Lower leg skin (tissue), 4 donors: Measurements from ENCODE around the gene DUS2. TPM values are rescaled to one million over a fixed set of nuclear protein-coding genes. Genes with fewer than 3 reads are reported as not detected.
A peak's percentile ranks its signal among the peaks of the same experiment; 100 is the strongest.
"Not testable (repeated sequence)": the region's sequence is repeated elsewhere in the genome, so short reads cannot be mapped to it uniquely, and the experiment has no call there.

Source experiments
- DNase-seq, 2 donors: peaks; one replicate each; pipeline ENCODE4 v3.0.0-alpha.2; 2019; ENCODE audit warnings: low spot score in 2 of 2
- H3K4me3 ChIP-seq: fragments of 200-600 bp; sonication (generic); 2 replicates; pipeline ENCODE4 v1.5.1; 2017; ENCODE audit warnings: mild to moderate bottlenecking, low read depth; ENCODE audit not compliant: poor library complexity, severe bottlenecking
- CTCF ChIP-seq, 3 donors: fragments of 450-650 bp; IDR thresholded peaks; one replicate each; pipeline ENCODE4 v1.5.1; 2016; ENCODE audit warnings: antibody characterized with exemption in 3 of 3, mild to moderate bottlenecking in 3 of 3, moderate library complexity in 2 of 3
- POLR2A ChIP-seq, 2 donors: fragments of 450-650 bp; IDR thresholded peaks; one replicate each; pipeline ENCODE4 v1.6.1; 2016 to 2017; ENCODE audit warnings: antibody characterized with exemption in 2 of 2, mild to moderate bottlenecking in 1 of 2, moderate library complexity in 1 of 2
- WGBS, 2 donors: methylation state at CpG; one replicate each; pipeline ENCODE4 v1.1.5; 2018; 5-methylcytosine and 5-hydroxymethylcytosine counted together
- intact Hi-C: fragments of 100-400 bp; cut with DNase I; formaldehyde crosslinking; loops from one replicate; pipeline ENCODE4 v1.15.0; 2023; ENCODE audit warnings: low total_unique reads
- total RNA-seq, 4 donors: library from RNA; depleted of rRNA; stranded (reverse); fragments of >200 nt; gene quantifications; one replicate each; pipeline ENCODE4 v1.1.0, GENCODE V29; 2016

The DUS2 gene
- total RNA-seq, 4 donors from 2014 or later, result 13.7 to 24.0 (median 14.8) TPM

- TF ChIP-seq POLR2A (IDR thresholded peaks at IDR 0.05), result no peak
- TF ChIP-seq CTCF (IDR thresholded peaks at IDR 0.05), result no peak
- WGBS, 2 donors, result 62 to 65% methylated on average over 5 of the region's 5 CpGs
- no peak overlapping the region for H3K4me3 ChIP-seq
- DNase-seq, result no peak
- intact Hi-C loops, result loop anchor here (10.0 kb wide), 1 partner anchor 229 kb away; no protein-coding TSS in a partner anchor
Observed at GRCh38 chr16:67995423-67995822, 27.7 kb upstream of the DUS2 start.

DNA sequence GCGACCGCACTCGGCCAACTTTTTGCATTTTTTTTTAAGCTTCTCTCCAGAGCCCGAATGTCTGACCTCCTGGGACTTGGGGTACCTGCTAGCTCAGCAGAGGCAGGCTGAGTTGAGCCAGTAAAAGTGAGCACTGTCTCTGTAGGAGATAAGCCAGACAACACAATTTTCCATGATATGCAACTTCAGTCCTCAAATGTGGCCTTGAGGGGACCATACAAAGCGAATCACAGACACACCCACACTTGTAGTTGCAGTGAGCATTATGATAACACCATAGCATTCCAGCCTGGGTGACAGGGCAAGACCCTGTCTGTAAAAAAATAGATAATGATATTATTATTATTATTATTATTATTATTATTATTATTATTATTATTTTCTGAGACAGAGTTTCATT lies 26.4 kb upstream of the DUS2 start:
- intact Hi-C loops, result loop anchor here (10.0 kb wide), 1 partner anchor 228 kb away; no protein-coding TSS in a partner anchor
- no peak for DNase-seq
- TF ChIP-seq POLR2A (IDR thresholded peaks at IDR 0.05), result no peak
- no peak for TF ChIP-seq CTCF (IDR thresholded peaks at IDR 0.05)
- no peak overlapping the region for H3K4me3 ChIP-seq
- WGBS, 2 donors, result 90 to 92% methylated on average over 5 of the region's 5 CpGs

DNA sequence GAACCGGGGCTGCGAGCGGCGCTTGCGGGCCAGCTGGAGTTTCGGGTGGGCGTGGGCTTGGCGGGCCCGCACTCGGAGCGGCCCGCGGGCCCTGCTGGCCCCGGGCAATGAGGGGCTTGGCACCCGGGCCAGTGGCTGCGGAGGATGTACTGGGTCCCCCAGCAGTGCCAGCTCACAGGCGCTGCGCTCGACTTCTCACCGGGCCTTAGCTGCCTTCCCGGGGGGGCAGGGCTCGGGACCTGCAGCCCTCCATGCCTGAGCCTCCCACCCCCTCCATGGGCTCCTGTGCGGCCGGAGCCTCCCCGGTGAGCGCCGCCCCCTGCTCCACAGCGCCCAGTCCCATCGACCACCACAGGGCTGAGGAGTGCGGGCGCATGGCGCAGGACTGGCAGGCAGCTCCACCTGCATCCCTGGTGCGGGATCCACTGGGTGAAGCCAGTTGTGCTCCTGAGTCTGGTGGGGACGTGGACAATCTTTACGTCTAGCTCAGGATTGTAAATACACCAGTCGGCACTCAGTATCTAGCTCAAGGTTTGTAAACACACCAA lies 24.8 kb upstream of the DUS2 start:
- DNase-seq, H3K4me3 ChIP-seq: not testable (repeated sequence)
- WGBS, 2 donors, result 92 to 100% methylated on average over 10 to 36 of the region's 36 CpGs
- intact Hi-C loops, result loop anchor here (10.0 kb wide), 1 partner anchor 226 kb away; no protein-coding TSS in a partner anchor

DNA sequence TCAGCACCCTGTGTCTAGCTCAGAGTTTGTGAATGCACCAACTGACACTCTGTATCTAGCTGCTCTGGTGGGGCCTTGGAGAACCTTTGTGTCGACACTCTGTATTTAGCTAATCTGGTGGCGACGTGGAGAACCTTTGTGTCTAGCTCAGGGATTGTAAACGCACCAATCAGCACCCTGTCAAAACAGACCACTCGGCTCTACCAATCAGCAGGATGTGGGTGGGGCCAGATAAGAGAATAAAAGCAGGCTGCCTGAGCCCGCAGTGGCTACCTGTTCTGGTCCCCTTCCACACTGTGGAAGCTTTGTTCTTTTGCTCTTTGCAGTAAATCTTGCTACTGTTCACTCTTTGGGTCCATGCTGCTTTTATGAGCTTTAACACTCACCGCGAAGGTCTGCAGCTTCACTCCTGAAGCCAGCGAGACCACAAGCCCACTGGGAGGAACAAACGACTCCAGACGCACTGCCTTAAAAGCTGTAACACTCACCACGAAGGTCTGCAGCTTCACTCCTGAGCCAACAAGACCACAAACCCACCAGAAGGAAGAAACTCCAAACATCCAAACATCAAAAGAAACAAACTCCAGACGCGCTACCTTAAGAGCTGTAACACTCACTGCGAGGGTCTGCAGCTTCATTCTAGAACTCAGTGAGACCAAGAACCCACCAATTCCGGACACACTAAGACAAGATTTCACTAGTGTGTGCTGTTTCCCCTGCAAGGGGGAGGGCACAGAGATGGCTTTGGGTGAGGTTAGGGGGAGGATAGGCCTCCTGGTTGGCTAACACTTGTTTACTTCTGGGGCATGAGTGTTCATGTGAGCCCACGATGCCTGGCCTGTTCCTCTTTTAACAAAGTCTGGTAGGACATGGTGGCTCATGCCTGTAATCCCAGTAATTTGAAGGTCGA lies 24.1 kb upstream of the DUS2 start, which contains the start of gene DPEP2:
Gene DPEP2, minus strand, starts transcription at position 706 of the 910 bp plus-strand sequence. CDS start 6,272 bp downstream, outside the sequence.
- 71 to 75% methylated on average over 18 of the region's 18 CpGs for WGBS, 2 donors
- intact Hi-C loops, result loop anchor here (10.0 kb wide), 1 partner anchor 226 kb away; no protein-coding TSS in a partner anchor
- peak in 1 of 2 donors; percentile 41 for DNase-seq
- not testable (repeated sequence) for H3K4me3 ChIP-seq

DNA sequence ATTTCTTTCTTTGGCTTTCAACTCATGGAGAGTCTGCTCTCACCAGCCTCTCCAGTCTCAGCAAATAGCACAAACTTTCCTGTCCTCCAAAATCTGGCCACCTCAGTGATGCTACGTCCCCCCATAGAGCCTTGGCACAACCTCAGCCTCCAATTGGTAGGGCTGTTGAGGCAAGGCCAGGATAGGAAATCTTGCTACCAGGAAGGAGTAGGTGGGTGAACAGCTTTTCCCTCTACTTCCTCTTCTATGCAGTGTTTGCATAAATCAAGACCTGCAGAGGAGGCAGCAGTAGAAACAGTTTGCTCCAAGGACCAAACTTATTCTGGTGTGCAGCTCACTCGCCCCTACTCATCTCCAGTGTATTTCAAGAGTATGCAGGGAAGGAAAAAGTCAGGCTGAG lies 23.1 kb upstream of the DUS2 start:
- intact Hi-C loops, result loop anchor here (10.0 kb wide), 1 partner anchor 225 kb away; no protein-coding TSS in a partner anchor
- 44 to 53% methylated on average over 2 of the region's 2 CpGs for WGBS, 2 donors
- TF ChIP-seq POLR2A (IDR thresholded peaks at IDR 0.05) (no peak), CTCF (IDR thresholded peaks at IDR 0.05) (no peak)
- DNase-seq, result no peak
- H3K4me3 ChIP-seq, result no peak overlapping the region

- TF ChIP-seq POLR2A (IDR thresholded peaks at IDR 0.05), result no peak
- TF ChIP-seq CTCF (IDR thresholded peaks at IDR 0.05), result no peak
- intact Hi-C loops, result no loop called here
- WGBS, 2 donors, result 50 to 56% methylated on average over 3 of the region's 3 CpGs
- no peak overlapping the region for H3K4me3 ChIP-seq
- DNase-seq, result no peak
Observed at GRCh38 chr16:68000450-68000849, 22.6 kb upstream of the DUS2 start.
